ENCODE data around the gene SHROOM3.

DNA sequence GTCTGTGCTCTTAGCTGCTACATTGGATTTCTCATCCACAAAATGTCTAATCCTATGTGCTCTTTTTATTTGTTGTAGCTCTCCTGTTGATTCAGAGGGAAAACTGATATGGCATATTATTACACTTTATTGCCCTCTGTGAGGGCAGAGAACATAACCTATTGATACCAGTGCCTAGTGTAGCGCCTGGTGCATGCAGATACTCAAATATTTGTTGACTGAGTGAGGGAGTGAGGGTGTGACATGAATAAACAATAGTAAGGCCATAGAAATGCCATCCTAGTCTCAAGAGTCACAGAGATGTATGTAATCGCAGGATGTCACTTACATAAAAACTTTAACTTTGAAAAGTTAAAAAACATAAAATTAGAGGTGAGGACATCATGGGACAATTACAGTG is 159.1 kb downstream of the SHROOM3 start:
- TF ChIP-seq HDGF (IDR thresholded peaks at IDR 0.05; ENCODE audit: borderline replicate concordance) (no peak), SUZ12 (IDR thresholded peaks at IDR 0.05) (no peak), FOXA1 (IDR thresholded peaks at IDR 0.05) (no peak), FOXM1 (IDR thresholded peaks at IDR 0.05; ENCODE audit: borderline replicate concordance) (no peak), CTBP1 (IDR thresholded peaks at IDR 0.05; ENCODE audit: borderline replicate concordance) (no peak), L3MBTL2 (conservative IDR thresholded peaks at IDR 0.05) (no peak)
